ENCODE results near the gene HCFC1.
"Not testable (repeated sequence)": the region's sequence is repeated elsewhere in the genome, so short reads cannot be mapped to it uniquely, and the experiment has no call there.

Gene HCFC1

DNA sequence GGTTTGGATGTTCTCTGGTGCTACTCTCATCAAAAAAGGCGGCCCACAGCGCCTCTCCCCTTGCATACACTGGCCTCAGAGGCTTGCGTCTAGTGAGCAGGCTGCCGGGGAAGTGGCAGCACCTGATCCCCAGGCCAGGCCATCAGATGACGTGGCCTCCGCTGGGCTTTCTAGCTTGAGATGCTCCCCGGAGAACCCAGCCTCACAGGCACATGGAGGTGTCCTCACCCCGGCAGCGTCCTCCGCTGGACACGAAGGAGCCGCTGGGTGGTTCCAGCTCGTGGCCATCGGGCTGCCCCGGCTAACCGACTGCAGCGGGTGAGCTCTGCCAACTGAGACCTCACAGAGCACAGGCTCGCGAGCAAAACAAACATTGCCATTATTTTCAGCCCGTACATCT, 35.3 kb upstream of the HCFC1 start:
- DNase-seq: no peak

DNA sequence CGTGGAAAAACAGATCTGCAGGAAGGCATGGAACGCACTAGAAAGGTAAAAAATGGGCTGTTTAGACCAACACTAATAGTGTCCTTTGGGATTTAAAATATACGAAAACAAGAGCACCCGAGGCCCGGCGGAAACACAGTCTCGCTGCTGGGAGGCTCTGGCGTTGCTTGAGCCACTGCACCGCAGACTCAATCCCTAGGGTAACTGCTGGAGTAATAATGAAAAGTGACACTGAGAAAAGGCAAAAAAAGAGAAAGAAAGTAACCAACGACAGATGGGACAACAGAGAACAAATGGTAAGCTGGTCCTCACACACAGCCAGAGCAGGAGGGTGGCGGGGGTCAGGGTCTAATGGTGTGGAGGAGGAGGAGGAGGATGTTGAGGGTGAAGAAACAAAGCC, 32.7 kb upstream of the HCFC1 start:
- no peak for DNase-seq

GRCh38 chrX:154002215-154002719, 30.6 kb upstream of the HCFC1 start:
- peak; percentile 11 for DNase-seq

GRCh38 chrX:154000051-154000450, 28.4 kb upstream of the HCFC1 start:
- no peak for DNase-seq

GRCh38 chrX:153999359-154000037, 27.9 kb upstream of the HCFC1 start:
- DNase-seq: no peak

- no peak for DNase-seq
These were observed 23.9 kb upstream of the HCFC1 start for GRCh38 chrX:153995504-153995903.

GRCh38 chrX:153994398-153994797, 22.8 kb upstream of the HCFC1 start:
- DNase-seq: not testable (repeated sequence)

DNA sequence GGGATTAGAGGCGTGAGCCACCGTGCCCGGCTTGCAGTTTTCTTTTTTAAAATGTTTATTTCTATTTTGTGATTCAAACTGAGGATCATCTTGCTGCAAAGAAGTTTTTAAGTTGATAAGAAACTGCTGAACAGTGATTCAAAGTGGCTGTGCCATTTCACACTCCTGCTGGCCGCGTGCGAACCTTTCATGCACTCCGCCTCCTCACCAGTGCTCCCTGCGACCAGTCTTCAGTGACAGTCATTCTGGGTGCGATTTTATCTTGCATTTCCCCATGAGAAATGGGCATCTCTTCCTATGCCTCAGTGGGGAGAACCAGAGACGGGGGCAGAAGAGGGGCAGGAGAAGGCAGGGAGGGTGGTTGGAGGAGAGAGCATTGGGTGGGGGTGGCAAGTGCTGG, 22.4 kb upstream of the HCFC1 start:
- DNase-seq: no peak

- no peak for DNase-seq
These were observed 21.5 kb upstream of the HCFC1 start for GRCh38 chrX:153993079-153993478.

DNA sequence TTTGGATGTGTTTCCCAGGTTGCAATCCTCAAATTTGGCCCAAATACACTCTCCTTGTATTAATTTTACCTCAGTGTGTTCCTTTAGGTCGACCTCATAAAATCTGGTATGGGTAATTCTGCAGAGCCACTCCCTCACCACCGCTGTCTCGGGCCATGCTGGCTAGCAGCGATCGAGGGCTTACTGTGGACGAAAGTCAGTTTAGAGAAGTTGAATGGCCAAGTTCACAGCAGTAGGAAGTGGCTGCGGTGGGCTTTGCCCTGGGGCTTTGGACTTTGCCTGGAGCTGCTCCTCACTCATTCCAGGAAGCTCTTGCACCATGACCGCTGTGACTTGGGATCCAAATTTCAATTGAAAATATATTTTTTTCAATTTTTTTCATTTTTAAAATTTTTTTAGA, 20.6 kb upstream of the HCFC1 start:
- DNase-seq: no peak

GRCh38 chrX:153991013-153991580, 19.5 kb upstream of the HCFC1 start:
- no peak for DNase-seq

GRCh38 chrX:153989973-153990655, 18.5 kb upstream of the HCFC1 start:
- DNase-seq: no peak

DNA sequence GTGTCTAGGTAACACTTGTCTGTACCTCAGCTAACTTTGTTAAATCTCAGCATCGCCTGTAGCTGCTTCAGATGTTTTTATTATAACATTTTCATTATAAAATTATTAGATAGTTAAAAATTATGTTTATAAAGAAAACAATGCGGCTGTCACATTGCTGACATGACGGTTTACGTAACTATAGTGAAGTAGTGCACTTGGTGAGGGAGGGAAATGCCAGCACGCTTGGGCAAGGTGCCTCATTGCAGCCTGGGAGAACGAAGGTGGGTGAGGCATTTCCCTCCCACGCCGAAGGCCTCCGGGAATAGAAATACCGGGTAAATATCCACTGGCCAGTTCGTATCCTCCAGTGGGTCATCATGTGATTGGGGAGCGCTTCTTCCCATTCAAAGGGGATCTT, 16.9 kb upstream of the HCFC1 start:
- DNase-seq: no peak

- no peak for DNase-seq
These were observed 12.9 kb upstream of the HCFC1 start for GRCh38 chrX:153984351-153985178.

DNA sequence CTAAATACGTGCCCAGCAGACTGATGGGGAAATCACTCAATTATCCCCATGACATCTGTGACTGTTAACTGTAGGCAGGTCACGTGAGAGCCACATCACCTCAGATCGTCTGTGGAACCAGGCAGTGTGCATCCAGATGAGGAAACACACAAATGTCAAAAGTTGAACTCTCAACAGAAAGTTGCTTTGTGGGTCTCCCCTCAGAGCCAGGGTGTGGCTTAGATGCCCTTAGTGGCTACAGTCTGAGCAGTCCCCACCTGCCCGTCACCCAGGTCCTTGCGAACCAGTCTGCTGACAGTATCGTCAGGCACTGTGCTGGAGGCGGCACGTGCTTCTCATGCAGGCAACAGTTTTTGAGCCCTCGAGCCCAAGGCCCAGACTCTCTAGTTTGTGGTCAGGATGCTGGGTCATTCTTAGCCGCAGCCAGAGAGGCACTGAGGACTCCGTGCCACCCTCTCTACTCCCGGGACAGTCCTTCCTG, 11.7 kb upstream of the HCFC1 start:
- no peak for DNase-seq

GRCh38 chrX:153981771-153982533, 10.3 kb upstream of the HCFC1 start:
- DNase-seq: no peak

- DNase-seq: no peak
These were observed 9.6 kb upstream of the HCFC1 start for GRCh38 chrX:153981231-153981630.

GRCh38 chrX:153980394-153980793, 8.8 kb upstream of the HCFC1 start:
- not testable (repeated sequence) for DNase-seq

DNA sequence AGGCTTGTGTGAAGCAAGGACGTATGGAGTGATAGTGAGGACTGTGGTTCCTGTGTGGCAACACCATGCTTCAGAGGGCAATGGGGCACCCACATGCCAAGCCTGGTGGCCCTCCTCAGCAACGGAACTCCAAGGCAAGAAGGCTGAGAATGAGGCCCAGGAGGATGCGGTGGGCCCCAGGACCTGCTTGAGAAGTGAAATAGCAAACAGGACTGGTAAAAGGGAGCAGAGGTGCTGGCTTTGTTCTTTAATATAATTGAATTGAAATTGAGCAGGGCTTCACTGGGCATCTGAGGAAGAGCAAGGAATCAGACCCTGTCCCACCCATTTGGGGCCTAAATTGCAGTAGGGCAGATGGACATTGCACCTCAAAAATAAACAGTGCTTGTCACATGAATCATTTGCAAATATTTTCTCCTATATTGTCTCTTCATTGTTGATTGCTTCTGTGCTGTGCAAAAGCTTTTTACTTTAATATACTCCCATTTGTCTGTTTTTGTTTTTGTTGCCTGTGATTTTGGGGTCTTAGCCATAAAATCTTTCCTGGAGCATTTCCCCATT, 3.2 kb upstream of the HCFC1 start:
- no peak for DNase-seq

DNA sequence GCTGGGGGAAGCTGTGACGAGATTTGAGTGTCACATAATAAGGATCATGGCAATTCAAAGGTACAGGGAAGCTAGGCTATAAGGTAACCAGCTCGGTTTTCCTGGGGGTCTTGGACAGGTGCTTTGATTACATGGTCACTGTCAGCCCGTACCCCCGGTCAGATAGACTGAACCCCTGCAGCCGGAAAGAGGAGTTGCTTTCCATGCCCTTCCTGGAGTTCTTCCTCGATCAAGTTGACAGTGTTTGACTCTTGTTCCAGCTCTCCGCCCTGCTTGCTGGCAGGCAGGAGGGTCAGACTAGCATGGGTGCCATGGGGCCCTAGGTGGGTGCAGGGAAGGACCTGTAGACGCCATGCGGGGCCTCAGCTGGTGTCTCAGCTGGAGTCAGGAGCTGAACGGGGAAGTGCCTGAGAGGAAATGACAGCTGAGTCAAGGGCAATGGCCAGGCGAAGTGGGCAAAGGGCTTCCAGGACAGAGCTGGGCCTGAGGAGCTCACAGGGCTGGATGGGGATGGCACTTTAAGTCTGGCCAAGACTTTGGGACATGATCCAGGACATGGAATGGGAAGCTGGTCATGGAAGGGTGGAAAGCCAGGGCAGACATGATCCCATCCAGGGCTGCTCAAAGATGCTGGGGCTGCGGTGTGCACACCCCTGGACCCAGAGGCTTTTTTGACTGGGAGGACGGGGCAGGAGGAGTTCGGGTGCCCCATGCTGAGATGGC, 2.5 kb upstream of the HCFC1 start:
- no peak for DNase-seq
